K562 (cell line): Measurements from ENCODE around the gene RNF4. TPM values are rescaled to one million over a fixed set of nuclear protein-coding genes. Genes with fewer than 3 reads are reported as not detected.

ENCODE experiments used
- ATAC-seq: fragments of 200-7000 bp; cut with Tn5 transposase; 3 replicates; pipeline ENCODE4 v1.9.1; 2020; ENCODE audit warnings: moderate library complexity
- BruUV-seq: library from RNA; stranded (reverse); fragments of 400-500 nt; replicated peaks from 2 replicates; lab custom pipeline; 2021; lab: Mats Ljungman, UMichigan
- CTCF ChIA-PET: fragments of 300-600 bp; formaldehyde crosslinking; extraction: SDS; loops from one replicate; lab custom pipeline; 2021; ENCODE audit warnings: low intra/inter-chr PET ratio; lab: Yijun Ruan, JAX
- POLR2A ChIA-PET: fragments of 300-600, 350-650 bp; sonication (Branson Sonifier 250); formaldehyde crosslinking; extraction: SDS; loops from one replicate; lab custom pipeline; 2021; ENCODE audit warnings: antibody characterized with exemption, inconsistent platforms; lab: Yijun Ruan, JAX
- DNase-seq, 4 experiments: peaks; one replicate each; pipeline versions ENCODE4 v3.0.0 to v3.0.0-alpha.2; 2011 to 2018; ENCODE audit warnings: low spot score in 3 of 4, mixed read lengths in 3 of 4; ENCODE audit errors: extremely low read depth in 1 of 4
- FAIRE-seq: peaks from 2 replicates; lab custom pipeline; 2011; peaks lifted over from hg19 to GRCh38; lab: Jason Lieb, UNC
- H2AFZ ChIP-seq: 2 replicates; pipeline ENCODE4 v1.6.0; 2011; ENCODE audit warnings: low read depth, low read length, control low read depth, inconsistent platforms
- H3K27ac ChIP-seq: fragments of 200-600 bp; 3 replicates; pipeline ENCODE4 v1.8.0; 2011; ENCODE audit warnings: low read depth, mild to moderate bottlenecking, control low read depth, inconsistent platforms, low read length, moderate library complexity, mixed read lengths; ENCODE audit errors: extremely low read depth
- H3K27me3 ChIP-seq, 2 experiments: fragments of 300-600 bp in 1 of 2; 2 replicates in 1 of 2; 3 replicates in 1 of 2; pipeline versions ENCODE4 v1.6.0 to v1.8.0; 2011; ENCODE audit warnings: inconsistent platforms in 2 of 2, low read length in 2 of 2, mild to moderate bottlenecking in 1 of 2, mixed read lengths in 1 of 2, moderate library complexity in 1 of 2; ENCODE audit not compliant: control insufficient read depth in 2 of 2, insufficient read depth in 2 of 2
- H3K36me3 ChIP-seq: fragments of 300-600 bp; 3 replicates; pipeline ENCODE4 v1.8.0; 2011; ENCODE audit warnings: mild to moderate bottlenecking, low read length, inconsistent platforms; ENCODE audit not compliant: control insufficient read depth, insufficient read depth
- H3K4me1 ChIP-seq, 2 experiments: fragments of 200-600 bp in 1 of 2; replicated peaks in 1 of 2; 2 replicates in 1 of 2; 3 replicates in 1 of 2; pipeline versions ENCODE4 v1.5.1 to v1.8.0; 2011; ENCODE audit warnings: inconsistent platforms in 2 of 2, low read length in 2 of 2, mild to moderate bottlenecking in 1 of 2, mixed read lengths in 1 of 2, moderate library complexity in 1 of 2; ENCODE audit not compliant: control insufficient read depth in 2 of 2, insufficient read depth in 2 of 2
- H3K4me2 ChIP-seq: 2 replicates; pipeline ENCODE4 v1.6.1; 2011; ENCODE audit warnings: low read length, control low read depth, inconsistent platforms, mixed read lengths; ENCODE audit not compliant: insufficient read depth
- H3K4me3 ChIP-seq: fragments of 200-600 bp; sonication (generic), shearing (Covaris generic); 2 replicates; pipeline ENCODE4 v1.5.1; 2016; ENCODE audit warnings: control low read depth, inconsistent platforms
- H3K79me2 ChIP-seq: fragments of 200-600 bp; 3 replicates; pipeline ENCODE4 v1.8.0; 2011; ENCODE audit warnings: low read length, inconsistent platforms; ENCODE audit not compliant: control insufficient read depth, insufficient read depth
- H3K9ac ChIP-seq, 2 experiments: 2 replicates each; pipeline versions ENCODE4 v1.6.0 to v1.6.1; 2011; ENCODE audit warnings: low read depth in 2 of 2, low read length in 2 of 2, control low read depth in 1 of 2, inconsistent platforms in 1 of 2, mild to moderate bottlenecking in 1 of 2, mixed read lengths in 1 of 2; ENCODE audit not compliant: insufficient read depth in 1 of 2
- H3K9me1 ChIP-seq: one replicate; pipeline ENCODE4 v1.6.0; 2011; ENCODE audit warnings: inconsistent platforms, mild to moderate bottlenecking, low read length, moderate library complexity; ENCODE audit not compliant: control insufficient read depth, insufficient read depth
- H3K9me3 ChIP-seq: replicated peaks from 2 replicates; pipeline ENCODE4 v1.5.1; 2011; ENCODE audit warnings: low read depth, low read length, inconsistent platforms; ENCODE audit not compliant: control insufficient read depth, insufficient read depth
- H4K20me1 ChIP-seq: replicated peaks from 2 replicates; pipeline ENCODE4 v1.6.1; 2011; ENCODE audit warnings: low read length, inconsistent platforms, mixed read lengths; ENCODE audit not compliant: control insufficient read depth, insufficient read depth
- DDX20 ChIP-seq: fragments of 450-650 bp; IDR thresholded peaks from 2 replicates; pipeline ENCODE4 v1.6.1; 2016; ENCODE audit warnings: missing genetic modification characterization, low read depth, mild to moderate bottlenecking, missing compliant biosample characterization, moderate library complexity
- ESRRA ChIP-seq: fragments of 450-650 bp; IDR thresholded peaks from 2 replicates; pipeline ENCODE4 v1.6.1; 2014; ENCODE audit warnings: low read depth, mild to moderate bottlenecking, moderate library complexity, borderline replicate concordance
- ETS2 ChIP-seq: IDR thresholded peaks from 2 replicates; pipeline ENCODE4 v1.6.1; 2016; ENCODE audit warnings: borderline replicate concordance, missing genetic modification characterization, mild to moderate bottlenecking, moderate library complexity, missing compliant biosample characterization; ENCODE audit not compliant: poor library complexity, severe bottlenecking
- HMG20A ChIP-seq: fragments of 450-650 bp; formaldehyde crosslinking; conservative IDR thresholded peaks from 2 replicates; pipeline ENCODE4 v1.4.0; 2020; ENCODE audit warnings: mild to moderate bottlenecking, mixed read lengths
- NFE2 ChIP-seq: IDR thresholded peaks from 2 replicates; pipeline ENCODE4 v1.6.1; 2014; ENCODE audit warnings: antibody characterized with exemption, low read depth
- RB1 ChIP-seq: fragments of 450-650 bp; IDR thresholded peaks from 2 replicates; pipeline ENCODE4 v1.6.1; 2017; ENCODE audit warnings: low read depth, mild to moderate bottlenecking
- TAF1 ChIP-seq: IDR thresholded peaks from 2 replicates; pipeline ENCODE4 v1.6.1; 2011; ENCODE audit warnings: mild to moderate bottlenecking, low read length, moderate library complexity; ENCODE audit not compliant: insufficient read depth, control insufficient read depth, severe bottlenecking; ENCODE audit errors: extremely low read depth
- TEAD2 ChIP-seq: fragments of 450-650 bp; IDR thresholded peaks from 2 replicates; pipeline ENCODE4 v1.6.1; 2016; ENCODE audit warnings: missing genetic modification characterization, control low read depth, missing compliant biosample characterization
- ZNF140 ChIP-seq: fragments of 250-450 bp; sonication (Bioruptor Pico); IDR thresholded peaks from 2 replicates; pipeline ENCODE4 v1.8.0; 2021; ENCODE audit warnings: moderate library complexity, mild to moderate bottlenecking, inconsistent platforms
- ZNF75A ChIP-seq: fragments of 450-650 bp; formaldehyde crosslinking; IDR thresholded peaks from 2 replicates; pipeline ENCODE4 v1.4.0; 2020; ENCODE audit warnings: mild to moderate bottlenecking
- WGBS: fragments of 100-300 bp; shearing (Covaris generic); methylation state at CpG from one replicate; pipeline ENCODE4 v1.1.6; 2016; ENCODE audit warnings: low coverage, mixed read lengths; ENCODE audit not compliant: insufficient coverage; ENCODE audit errors: missing lambda C conversion rate; 5-methylcytosine and 5-hydroxymethylcytosine counted together
- in situ Hi-C: fragments of 300-500 bp; cut with MboI; formaldehyde crosslinking; loops from 4 replicates; pipeline ENCODE4 v1.15.0; 2018; ENCODE audit warnings: inconsistent platforms, mixed read lengths
- intact Hi-C: fragments of 100-400 bp; cut with micrococcal nuclease; formaldehyde crosslinking; loops from 2 replicates; pipeline ENCODE4 v1.14.2; 2022
- polyA plus RNA-seq, 8 experiments: library from polyadenylated mRNA; depleted of rRNA in 4 of 8; stranded (reverse) in 5 of 8; unstranded in 3 of 8; fragments of >200 nt; fragmentation: Nextera tagmentation in 2 of 8; fragmentation: Illumina TruSeq in 1 of 8; extraction: Ambion mirVana in 2 of 8; extraction: Trizol in 1 of 8; gene quantifications; 2 replicates each; pipeline versions ENCODE4 v1.2.1 to v1.2.3, GENCODE V29; 2011 to 2014; ENCODE audit warnings: inconsistent platforms in 1 of 8, missing spikeins in 1 of 8
- total RNA-seq, 7 experiments: library from RNA; depleted of rRNA in 6 of 7; stranded (reverse); fragments of >200 nt in 6 of 7; fragmentation: Illumina TruSeq in 2 of 7; extraction: Trizol in 2 of 7; gene quantifications; 2 replicates each; pipeline versions ENCODE4 v1.2.1 to v1.2.3, GENCODE V29; 2011 to 2021; ENCODE audit warnings: low replicate concordance in 1 of 7
- TF ChIP-seq, protein P1 (sequence below): fragments of 450-650 bp; conservative IDR thresholded peaks from 2 replicates; pipeline ENCODE4 v1.6.1; 2016; ENCODE audit warnings: missing genetic modification characterization, low read depth, mild to moderate bottlenecking, missing compliant biosample characterization, moderate library complexity
- TF ChIP-seq, protein P2 (sequence below): fragments of 250-450 bp; sonication (Bioruptor Pico); IDR thresholded peaks from 2 replicates; pipeline ENCODE4 v1.5.0; 2021
- TF ChIP-seq, protein P3 (sequence below): fragments of 200-800 bp; sonication (Bioruptor generic); IDR thresholded peaks from 2 replicates; pipeline ENCODE4 v1.6.1; 2017; ENCODE audit warnings: missing genetic modification characterization, missing compliant biosample characterization
- TF ChIP-seq, protein P4 (sequence below): sonication (generic); formaldehyde crosslinking; IDR thresholded peaks from 2 replicates; pipeline ENCODE4 v1.8.0; 2022; ENCODE audit warnings: mild to moderate bottlenecking, missing genetic modification reagents
- TF ChIP-seq, protein P5 (sequence below): fragments of 450-650 bp; IDR thresholded peaks from 2 replicates; pipeline ENCODE4 v1.6.1; 2018; ENCODE audit warnings: mild to moderate bottlenecking, low read depth; ENCODE audit not compliant: partially characterized antibody

RNF4 gene
- total and polyA plus RNA-seq, 9 of the 15 experiments (the other 6 are each of a cell fraction or from before 2014, with no cell fraction given), result 19.2 to 59.3 (median 44.8) TPM

DNA sequence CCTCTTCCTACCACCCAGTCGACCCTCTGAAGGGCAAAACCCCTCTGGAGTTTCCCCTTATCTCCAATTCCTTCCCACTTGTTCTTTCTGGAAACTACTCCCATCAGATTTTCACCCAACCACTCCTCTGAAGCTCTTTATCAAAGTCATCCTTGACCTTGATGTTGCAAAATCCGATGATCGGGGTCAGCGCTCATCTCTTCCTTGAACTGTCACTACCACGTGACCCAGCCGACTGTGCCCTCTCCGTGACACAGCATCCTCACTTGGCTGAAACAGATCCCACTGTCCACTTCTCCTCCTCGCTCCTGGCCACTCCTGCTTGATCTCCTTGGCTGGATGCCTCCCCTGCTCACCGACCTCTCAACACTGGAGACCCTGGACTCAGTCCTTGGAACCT is 49.1 kb upstream of the RNF4 start:
- no TSS peak for BruUV-seq
- H3K36me3 ChIP-seq, result no peaks in the 10 kb centered on the region
- POLR2A ChIA-PET, result interaction anchor here (0.6 to 1.5 kb wide), 3 partner anchors 16 to 58 kb away, joined by 3 read pairs; no protein-coding TSS in a partner anchor
- H3K9me1 ChIP-seq, result no peaks in the 10 kb centered on the region
- DNase-seq, result peak in 2 of 4 experiments; percentile 30 to 62
- ATAC-seq, result no peak
- WGBS, result under 1% methylated on average over 9 of the region's 9 CpGs
- peak overlapping the region; percentile 20; the same call in 1 of the 2 replicates for H2AFZ ChIP-seq
- in situ Hi-C loops, result no loop called here
- H3K9ac ChIP-seq, result peak overlapping the region; percentile 15 to 35; a peak in 1 of 4 replicates
- H3K4me2 ChIP-seq, result peak overlapping the region; percentile 87
- FAIRE-seq, result no peak
- H3K4me3 ChIP-seq, result no peak overlapping the region
- H3K27ac ChIP-seq, result no peak overlapping the region
- no peaks in the 10 kb centered on the region for H4K20me1 ChIP-seq
- H3K9me3 ChIP-seq, result no peaks in the 10 kb centered on the region
- H3K4me1 ChIP-seq, result peaks cover 25 to 57% of the 10 kb centered on the region in 2 experiments
- CTCF ChIA-PET, result no interaction called here
- intact Hi-C loops, result loop anchor here (2.0 to 10.0 kb wide), 5 partner anchors 38 to 548 kb away; partner anchors contain the start of genes HAUS3, MXD4, NSD2 and POLN
- no peaks in the 10 kb centered on the region; a peak in 1 of 5 replicates for H3K27me3 ChIP-seq
- peaks cover 36% of the 10 kb centered on the region for H3K79me2 ChIP-seq
- TF ChIP-seq ESRRA, result peak; percentile 97
- no peak for TF ChIP-seq ZNF140 (CRISPR knock-in tag)
- TF ChIP-seq ZNF75A (CRISPR knock-in tag), result no peak
- TF ChIP-seq, protein P1, sequence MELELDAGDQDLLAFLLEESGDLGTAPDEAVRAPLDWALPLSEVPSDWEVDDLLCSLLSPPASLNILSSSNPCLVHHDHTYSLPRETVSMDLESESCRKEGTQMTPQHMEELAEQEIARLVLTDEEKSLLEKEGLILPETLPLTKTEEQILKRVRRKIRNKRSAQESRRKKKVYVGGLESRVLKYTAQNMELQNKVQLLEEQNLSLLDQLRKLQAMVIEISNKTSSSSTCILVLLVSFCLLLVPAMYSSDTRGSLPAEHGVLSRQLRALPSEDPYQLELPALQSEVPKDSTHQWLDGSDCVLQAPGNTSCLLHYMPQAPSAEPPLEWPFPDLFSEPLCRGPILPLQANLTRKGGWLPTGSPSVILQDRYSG (tag), result no peak
- TF ChIP-seq, protein P2, sequence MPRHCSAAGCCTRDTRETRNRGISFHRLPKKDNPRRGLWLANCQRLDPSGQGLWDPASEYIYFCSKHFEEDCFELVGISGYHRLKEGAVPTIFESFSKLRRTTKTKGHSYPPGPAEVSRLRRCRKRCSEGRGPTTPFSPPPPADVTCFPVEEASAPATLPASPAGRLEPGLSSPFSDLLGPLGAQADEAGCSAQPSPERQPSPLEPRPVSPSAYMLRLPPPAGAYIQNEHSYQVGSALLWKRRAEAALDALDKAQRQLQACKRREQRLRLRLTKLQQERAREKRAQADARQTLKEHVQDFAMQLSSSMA, result no peak
- no peak for TF ChIP-seq TAF1
- TF ChIP-seq, protein P3, sequence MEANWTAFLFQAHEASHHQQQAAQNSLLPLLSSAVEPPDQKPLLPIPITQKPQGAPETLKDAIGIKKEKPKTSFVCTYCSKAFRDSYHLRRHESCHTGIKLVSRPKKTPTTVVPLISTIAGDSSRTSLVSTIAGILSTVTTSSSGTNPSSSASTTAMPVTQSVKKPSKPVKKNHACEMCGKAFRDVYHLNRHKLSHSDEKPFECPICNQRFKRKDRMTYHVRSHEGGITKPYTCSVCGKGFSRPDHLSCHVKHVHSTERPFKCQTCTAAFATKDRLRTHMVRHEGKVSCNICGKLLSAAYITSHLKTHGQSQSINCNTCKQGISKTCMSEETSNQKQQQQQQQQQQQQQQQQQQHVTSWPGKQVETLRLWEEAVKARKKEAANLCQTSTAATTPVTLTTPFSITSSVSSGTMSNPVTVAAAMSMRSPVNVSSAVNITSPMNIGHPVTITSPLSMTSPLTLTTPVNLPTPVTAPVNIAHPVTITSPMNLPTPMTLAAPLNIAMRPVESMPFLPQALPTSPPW, result no peak
- TF ChIP-seq, protein P4, sequence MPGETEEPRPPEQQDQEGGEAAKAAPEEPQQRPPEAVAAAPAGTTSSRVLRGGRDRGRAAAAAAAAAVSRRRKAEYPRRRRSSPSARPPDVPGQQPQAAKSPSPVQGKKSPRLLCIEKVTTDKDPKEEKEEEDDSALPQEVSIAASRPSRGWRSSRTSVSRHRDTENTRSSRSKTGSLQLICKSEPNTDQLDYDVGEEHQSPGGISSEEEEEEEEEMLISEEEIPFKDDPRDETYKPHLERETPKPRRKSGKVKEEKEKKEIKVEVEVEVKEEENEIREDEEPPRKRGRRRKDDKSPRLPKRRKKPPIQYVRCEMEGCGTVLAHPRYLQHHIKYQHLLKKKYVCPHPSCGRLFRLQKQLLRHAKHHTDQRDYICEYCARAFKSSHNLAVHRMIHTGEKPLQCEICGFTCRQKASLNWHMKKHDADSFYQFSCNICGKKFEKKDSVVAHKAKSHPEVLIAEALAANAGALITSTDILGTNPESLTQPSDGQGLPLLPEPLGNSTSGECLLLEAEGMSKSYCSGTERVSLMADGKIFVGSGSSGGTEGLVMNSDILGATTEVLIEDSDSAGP (CRISPR knock-in tag), result no peak
- peak; percentile 78 for TF ChIP-seq NFE2
- TF ChIP-seq ETS2 (tag), result no peak
- TF ChIP-seq TEAD2, result no peak
- no peak for TF ChIP-seq DDX20 (tag)
- no peak for TF ChIP-seq HMG20A (CRISPR knock-in tag)
- TF ChIP-seq RB1, result no peak
- TF ChIP-seq, protein P5, sequence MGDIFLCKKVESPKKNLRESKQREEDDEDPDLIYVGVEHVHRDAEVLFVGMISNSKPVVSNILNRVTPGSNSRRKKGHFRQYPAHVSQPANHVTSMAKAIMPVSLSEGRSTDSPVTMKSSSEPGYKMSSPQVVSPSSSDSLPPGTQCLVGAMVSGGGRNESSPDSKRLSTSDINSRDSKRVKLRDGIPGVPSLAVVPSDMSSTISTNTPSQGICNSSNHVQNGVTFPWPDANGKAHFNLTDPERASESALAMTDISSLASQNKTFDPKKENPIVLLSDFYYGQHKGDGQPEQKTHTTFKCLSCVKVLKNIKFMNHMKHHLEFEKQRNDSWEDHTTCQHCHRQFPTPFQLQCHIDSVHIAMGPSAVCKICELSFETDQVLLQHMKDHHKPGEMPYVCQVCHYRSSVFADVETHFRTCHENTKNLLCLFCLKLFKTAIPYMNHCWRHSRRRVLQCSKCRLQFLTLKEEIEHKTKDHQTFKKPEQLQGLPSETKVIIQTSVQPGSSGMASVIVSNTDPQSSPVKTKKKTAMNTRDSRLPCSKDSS, result no peak
